ENCODE results near the gene KLHL22.

- TF ChIP-seq, protein P1, sequence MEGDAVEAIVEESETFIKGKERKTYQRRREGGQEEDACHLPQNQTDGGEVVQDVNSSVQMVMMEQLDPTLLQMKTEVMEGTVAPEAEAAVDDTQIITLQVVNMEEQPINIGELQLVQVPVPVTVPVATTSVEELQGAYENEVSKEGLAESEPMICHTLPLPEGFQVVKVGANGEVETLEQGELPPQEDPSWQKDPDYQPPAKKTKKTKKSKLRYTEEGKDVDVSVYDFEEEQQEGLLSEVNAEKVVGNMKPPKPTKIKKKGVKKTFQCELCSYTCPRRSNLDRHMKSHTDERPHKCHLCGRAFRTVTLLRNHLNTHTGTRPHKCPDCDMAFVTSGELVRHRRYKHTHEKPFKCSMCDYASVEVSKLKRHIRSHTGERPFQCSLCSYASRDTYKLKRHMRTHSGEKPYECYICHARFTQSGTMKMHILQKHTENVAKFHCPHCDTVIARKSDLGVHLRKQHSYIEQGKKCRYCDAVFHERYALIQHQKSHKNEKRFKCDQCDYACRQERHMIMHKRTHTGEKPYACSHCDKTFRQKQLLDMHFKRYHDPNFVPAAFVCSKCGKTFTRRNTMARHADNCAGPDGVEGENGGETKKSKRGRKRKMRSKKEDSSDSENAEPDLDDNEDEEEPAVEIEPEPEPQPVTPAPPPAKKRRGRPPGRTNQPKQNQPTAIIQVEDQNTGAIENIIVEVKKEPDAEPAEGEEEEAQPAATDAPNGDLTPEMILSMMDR (IDR thresholded peaks at IDR 0.05): no peak
- TF ChIP-seq POLR2A (IDR thresholded peaks at IDR 0.05) (no peak), POLR2AphosphoS5 (IDR thresholded peaks at IDR 0.05) (no peak)
Observed at GRCh38 chr22:20528405-20528978, 32.9 kb upstream of the KLHL22 start.
